GM18873 (cell line): ENCODE measurements around the gene VMAC.
"Not testable (repeated sequence)": the region's sequence is repeated elsewhere in the genome, so short reads cannot be mapped to it uniquely, and the experiment has no call there.

Source experiments
- ATAC-seq: cut with Tn5 transposase; IDR thresholded peaks from one replicate; pipeline ENCODE4 v1.9.1; 2021; ENCODE audit warnings: mild to moderate bottlenecking, moderate library complexity, moderate number of reproducible peaks; ENCODE audit not compliant: unreplicated experiment, low FRiP score

Gene VMAC, protein sequence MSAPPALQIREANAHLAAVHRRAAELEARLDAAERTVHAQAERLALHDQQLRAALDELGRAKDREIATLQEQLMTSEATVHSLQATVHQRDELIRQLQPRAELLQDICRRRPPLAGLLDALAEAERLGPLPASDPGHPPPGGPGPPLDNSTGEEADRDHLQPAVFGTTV

DNA sequence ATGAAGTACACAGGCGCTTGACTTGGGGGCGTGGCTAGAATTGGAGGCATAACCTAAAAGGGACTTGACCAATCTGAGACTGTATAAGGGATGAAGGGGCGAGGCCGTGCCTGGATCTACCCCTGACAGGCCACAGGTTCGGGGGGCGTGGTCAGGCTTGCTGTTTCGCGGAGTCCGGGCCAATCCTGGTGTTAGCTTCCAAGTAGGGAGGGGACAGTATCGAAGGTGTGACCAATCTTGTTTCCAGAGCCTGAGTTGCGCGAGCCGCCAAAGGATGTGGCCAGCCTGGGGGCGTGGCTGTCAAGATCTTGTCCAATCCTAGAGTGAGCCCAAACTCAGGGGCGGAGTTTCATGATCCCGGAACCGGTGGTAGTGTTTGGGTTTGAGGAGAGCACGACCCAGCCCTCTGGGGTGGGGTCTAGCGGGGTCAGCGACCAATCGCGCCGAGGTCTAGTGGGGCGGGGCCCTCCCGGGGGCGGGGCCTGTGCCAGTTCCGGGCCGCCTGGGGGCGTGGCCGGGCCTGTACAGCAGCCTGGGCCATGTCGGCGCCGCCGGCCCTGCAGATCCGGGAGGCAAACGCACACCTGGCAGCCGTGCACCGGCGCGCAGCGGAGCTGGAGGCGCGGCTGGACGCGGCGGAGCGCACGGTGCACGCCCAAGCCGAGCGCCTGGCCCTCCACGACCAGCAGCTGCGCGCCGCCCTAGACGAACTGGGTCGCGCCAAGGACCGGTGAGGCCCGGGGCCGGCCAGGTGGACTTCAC is at the start of gene VMAC:
Gene VMAC, plus strand, starts transcription at position 521 of the 762 bp plus-strand sequence. Its CDS starts 19 bp downstream, at position 540.
- ATAC-seq, result peak; percentile 82

DNA sequence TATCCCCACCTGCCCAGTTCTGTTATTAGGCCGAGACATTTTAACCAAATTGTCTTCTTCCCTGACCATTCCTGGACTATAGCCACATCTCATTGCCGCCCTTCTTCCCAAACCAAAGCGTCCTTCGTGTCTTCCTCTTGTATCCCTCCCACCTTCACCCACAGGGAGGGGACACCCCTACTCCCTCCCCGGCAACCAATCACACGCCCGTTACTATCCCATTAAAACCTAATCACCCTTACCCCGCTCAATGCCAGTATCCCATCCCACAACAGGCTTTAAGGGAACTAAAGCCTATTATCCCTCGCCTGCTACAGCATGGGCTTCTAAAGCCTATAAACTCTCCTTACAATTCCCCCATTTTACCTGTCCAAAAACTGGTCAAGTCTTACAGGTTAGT is 49.5 kb upstream of the VMAC start:
- ATAC-seq, result not testable (repeated sequence)

DNA sequence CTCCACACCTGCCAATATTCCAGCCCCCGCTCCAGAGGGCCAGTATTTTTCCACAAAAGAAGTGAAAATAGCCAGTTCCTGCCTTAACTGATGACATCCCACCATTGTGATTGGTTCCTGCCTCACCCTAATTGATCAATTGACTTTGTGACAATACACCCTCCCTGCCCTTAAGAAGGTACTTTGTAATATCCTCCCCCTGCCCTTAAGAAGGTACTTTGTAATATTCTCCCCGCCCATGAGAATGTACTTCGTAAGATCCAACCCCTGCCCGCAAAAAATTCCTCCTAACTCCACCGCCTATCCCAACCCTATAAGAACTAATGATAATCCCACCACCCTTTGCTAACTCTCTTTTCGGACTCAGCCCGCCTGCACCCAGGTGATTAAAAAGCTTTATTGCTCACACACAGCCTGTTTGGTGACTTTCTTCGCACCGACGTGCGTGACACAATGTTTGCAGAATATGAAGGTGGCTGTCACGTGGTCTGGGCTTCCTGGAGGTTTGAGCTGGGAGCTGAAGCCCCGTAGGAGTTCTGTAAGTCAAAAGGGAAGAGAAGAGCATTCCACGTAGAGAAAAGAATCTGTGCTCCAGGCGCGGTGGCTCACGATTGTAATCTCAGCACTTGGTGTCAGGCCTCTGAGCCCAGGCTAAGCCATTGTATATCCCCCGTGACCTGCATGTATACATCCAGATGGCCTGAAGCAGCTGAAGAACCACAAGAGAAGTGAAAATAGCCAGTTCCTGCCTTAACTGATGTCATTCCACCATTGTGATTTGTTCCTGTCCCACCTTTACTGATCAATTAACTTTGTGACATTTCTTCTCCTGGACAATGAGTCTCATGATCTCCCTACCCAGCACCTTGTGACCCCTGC is 47.2 kb upstream of the VMAC start:
- no peak for ATAC-seq

DNA sequence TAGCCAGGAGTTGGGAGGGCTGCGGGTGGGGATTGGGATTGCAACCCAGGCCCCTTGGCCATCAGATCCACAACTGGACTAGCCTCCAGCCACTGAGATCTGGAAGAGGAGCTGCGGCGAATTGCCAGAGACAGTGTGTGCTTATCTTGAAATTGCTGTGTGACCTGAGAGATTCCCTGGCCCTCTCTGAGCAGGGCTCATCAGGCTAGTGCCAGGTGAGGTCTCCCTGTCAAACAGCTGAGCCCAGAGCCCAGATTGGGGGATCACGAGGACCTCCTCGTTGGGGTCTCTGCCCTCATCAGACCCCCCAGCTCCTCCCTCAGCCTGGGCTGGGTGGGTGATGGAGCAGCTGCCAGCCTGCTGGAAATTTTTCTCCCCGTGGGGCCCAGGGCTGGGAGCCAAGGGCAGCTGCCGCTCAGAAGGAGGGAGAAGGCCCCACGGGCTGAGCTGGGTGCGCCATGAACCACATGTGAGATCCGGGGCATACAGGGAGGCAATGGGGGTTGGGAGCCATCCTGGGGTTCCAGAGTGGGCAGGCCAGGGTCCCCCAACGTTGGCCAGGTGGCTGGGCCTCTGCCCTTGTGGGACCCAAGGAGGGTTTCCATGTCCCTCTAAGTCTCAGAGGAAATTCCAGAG is 41.5 kb upstream of the VMAC start:
- no peak for ATAC-seq

DNA sequence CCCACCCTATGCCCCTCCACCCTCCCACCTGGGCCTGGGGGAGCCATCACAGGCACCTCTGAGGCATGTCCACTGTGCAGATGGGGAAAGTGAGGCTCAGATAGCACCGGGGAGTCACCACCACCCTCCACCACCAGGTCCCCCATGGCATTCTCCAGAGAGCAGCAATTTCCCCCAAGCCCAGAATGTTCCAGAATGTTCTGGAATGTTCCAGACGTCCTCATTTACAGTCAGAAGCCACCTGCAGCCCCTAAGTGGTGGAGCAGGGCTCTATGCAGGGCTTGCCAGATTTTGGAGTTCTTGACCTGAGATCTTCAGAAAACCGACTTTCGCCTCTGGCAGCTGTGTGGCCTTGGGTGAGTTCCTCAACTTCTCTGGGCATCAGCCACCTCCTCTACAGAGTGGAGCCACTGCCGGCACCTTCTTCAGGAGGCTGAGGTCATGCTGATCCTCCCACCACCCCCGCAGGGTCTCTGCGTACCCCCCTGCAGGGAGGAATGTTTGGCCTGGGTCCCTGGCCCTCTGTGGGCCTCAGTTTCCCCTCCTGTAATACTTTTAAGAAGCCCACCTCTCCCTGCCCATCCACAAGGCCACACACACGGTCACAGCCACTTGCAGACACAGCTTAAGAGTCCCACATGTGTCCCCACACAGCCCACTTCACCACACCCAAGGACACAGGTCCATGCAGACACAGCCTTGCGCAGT is 40.5 kb upstream of the VMAC start:
- ATAC-seq, result no peak

DNA sequence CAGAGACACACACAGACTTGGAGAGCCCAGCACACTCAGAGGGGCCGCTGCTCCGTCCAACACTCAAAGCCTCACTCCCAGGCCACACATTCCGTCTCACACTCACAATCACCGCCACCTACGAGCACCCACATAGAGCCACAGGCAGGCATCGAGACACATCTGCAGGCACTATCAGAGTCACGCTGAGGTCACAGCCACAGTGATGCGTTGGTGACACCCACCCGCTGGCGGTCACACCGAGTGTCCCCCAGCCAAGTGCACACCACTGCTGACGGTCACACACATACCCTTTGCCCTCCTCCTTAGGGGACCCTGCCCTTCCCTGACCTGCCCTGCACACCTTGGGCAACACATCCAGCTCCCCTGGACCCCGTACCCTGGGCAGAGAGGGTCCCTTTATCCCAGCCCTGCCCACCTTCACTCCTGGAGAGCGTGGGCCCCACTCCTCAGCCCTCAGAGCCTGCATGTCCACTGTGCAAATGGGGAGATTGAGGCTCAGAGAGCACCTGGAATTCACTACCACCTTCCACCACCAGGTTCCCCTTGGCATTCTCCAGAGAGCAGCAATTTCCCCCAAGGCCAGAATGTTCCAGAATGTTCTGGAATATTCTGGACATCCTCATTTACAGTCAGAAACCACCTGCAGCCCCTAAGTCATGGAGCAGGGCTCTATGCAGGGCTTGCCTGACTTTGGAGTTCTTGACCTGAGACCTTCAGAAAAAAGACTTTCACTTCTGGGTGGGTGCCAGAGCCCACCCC is 39.8 kb upstream of the VMAC start:
- no peak for ATAC-seq

DNA sequence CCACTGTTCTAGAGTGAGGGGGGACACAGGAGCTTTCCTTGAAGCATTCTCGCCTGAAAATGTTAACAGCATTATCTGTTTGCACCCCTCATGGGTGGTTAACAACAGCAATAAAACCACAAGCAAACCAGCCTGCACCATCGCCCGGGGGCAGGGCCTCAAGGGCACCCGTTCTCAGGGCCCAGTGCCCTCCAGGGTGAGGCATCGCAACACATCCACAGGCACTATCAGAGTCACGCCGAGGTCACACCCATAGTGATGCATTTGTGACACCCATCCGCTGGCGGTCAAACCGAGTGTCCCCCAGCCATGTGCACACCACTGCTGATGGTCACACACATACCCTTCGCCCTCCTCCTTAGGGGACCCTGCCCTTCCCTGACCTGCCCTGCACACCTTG is 38.9 kb upstream of the VMAC start:
- no peak for ATAC-seq

DNA sequence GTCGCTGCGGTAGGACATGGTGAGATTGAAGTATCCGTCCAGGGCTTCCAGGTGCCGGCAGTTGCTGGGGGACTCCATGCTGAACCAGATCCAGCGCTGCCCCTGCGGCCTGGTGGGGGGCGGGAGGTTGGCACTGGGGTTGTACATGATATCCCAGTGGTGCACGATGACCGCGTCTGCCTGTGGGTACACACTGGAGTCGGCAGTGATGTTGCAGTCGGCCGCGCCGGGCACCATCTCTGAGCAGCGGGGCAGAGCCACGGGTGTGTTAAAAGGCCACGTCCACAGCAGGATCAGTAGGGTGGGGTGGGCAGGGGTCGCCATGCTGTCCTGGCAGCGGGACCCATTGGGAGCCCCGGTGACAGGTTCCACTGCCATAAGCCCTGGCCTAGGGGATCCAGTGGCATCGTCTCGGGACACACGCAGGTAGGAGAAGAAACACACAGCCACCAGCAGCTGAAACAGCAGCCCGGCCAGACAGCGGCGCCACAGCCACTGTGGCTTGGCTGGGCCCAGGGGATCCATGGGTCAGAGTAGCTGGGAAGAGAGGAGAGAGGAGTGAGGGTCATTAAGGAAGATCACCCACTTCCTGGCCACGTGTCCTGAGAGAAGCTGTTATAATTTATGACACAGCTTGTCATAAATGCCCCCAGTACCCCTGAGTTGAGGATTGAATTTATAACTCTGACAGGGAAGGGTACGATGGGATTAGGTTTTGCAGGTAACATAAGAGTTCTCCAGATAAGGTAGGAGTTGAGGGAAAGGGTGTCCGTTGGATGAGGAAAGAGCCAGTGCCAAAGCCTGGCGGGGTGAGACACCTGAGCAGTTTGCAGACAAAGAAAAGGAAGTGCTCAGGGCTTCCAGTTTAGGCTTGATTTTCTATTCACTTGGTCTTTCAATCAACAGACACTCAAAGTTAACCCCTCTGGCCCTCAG is 37.2 kb upstream of the VMAC start:
- no peak for ATAC-seq

DNA sequence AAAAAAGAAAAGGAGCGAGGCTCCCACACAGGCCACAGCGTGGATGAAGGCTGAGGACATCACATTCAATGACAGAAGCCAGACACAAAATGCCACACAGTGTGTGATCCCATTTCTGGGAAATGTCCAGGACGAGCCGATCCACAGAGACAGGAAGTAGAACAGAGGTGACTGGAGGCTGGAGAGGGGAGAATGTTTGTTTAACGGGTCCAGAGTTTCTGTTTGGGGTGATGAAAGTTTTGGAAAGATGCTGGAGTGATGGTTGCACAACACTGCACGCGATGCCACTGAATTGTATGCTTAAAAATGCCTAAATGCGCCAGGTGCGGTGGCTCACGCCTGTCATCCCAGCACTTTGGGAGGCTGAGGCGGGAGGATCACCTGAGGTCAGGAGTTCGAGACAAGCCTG is 33.7 kb upstream of the VMAC start:
- no peak for ATAC-seq

DNA sequence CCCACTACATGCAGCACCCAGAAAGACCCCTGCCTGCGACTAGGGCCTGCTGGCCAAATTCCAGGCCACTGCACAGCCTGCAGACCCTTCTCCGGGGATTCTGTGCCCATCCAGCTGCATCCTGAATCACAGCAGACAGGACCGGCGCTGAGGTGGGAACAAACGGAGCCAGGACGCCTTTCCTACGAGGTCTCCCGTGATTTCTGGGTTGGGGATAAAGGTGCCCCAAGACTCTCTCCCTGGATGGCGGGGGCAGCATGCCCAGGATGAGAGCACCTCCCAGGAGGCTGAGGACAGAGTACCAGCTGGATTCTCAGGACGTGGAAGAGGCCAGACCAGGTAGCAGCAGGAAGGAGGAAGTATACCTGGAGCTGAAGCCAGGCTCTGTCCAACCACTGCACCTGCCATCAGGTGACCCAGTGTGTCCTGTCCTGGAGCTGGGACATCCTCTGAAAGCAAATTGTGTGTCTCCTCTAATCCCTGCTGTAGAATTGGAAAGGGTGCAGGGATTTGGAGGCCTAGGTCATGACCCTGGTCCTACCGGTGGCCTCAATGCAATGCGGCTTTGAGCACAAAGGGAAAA is 31.0 kb upstream of the VMAC start:
- ATAC-seq, result no peak

DNA sequence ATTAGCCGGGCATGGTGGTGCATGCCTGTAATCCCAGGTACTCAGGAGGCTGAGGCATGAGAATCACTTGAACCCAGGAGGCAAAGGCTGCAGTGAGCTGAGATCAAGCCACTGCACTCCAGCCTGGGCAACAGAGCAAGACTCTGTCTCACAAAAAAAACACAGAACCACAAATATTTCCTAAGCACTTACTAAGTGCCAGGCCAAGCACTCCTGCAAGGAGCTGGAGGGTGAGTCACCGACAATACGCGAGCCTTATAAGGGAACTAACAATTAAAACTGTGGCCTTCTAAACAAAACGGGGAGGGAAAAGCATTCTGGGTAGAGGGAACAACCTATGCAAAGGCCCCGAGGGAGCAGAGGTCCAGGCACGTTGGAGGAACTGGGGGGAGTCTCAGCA is 30.2 kb upstream of the VMAC start:
- ATAC-seq, result not testable (repeated sequence)

DNA sequence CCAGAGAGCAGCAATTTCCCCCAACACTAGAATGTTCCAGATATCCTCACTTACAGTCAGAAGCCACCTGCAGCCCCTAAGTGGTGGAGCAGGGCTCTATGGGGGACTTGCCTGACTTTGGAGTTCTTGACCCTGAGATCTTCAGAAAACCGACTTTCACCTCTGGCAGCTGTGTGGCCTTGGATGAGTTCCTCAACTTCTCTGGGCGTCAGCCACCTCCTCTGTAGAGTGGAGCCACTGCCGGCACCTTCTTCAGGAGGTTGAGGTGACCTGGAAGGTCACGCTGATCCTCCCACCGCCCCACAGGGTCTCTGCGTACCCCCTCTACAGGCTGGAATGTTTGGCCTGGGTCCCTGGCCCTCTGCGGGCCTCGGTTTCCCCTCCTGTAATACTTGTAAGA is 27.2 kb upstream of the VMAC start:
- ATAC-seq, result no peak

DNA sequence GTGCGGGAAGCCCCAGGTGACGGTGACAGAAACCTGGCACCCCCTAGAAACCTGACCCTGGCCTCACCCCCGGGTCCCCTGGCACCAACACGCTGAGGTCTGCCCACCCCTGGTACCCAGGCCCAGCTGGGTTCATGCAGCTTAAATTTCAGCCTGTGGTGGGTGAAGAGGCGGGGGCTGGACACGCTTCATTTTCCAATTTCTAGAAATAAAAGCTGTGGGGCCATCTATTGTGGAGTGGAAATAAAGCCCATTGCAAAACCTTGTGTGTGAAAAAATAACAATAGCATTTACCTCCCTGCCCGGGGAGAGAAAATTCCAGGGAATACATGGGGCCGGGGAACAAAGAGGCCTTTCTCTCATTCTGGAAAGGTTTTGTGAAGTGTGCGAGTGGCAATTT is 26.8 kb upstream of the VMAC start:
- no peak for ATAC-seq

DNA sequence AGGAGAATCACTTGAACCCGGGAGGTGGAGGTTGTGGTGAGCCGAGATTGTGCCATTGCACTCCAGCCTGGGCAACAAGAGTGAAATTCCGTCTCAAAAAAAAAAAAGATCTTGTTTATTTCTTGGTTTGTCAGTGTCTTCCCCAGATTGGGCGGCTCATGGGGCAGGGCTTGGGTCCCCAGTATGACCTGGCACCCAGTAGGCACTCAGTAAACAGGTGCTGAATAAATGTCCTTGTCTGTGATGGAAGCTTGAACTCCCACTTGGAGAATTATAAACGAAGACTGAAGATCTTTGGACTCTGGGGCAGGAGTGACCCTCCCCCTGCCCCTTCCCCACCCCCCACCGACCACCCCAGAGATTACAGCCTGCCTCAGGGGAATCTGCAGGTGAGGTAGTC is 24.5 kb upstream of the VMAC start:
- ATAC-seq, result no peak

DNA sequence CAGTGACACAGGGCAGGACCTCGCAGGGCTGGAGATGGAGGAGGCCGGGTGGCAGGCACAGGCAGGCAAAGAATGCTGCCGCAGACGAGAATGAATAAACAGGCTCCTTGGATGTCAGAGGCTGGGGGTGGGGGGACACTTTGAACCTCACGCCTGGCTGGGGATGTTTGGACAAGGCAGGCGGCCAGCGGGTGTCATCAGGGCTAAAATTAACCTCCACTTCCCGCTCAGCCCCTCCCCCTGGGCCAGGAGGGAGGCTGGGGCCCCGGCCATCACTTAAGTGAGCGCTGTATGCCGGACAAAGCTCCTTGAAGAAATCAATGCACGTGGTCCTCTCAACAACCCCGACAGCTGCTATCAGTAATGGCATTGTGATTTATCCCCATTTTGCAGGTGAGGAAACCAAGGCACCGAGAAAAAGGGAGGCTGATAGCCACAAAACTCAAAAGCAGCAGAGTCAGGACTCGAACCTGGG is 24.0 kb upstream of the VMAC start:
- no peak for ATAC-seq

DNA sequence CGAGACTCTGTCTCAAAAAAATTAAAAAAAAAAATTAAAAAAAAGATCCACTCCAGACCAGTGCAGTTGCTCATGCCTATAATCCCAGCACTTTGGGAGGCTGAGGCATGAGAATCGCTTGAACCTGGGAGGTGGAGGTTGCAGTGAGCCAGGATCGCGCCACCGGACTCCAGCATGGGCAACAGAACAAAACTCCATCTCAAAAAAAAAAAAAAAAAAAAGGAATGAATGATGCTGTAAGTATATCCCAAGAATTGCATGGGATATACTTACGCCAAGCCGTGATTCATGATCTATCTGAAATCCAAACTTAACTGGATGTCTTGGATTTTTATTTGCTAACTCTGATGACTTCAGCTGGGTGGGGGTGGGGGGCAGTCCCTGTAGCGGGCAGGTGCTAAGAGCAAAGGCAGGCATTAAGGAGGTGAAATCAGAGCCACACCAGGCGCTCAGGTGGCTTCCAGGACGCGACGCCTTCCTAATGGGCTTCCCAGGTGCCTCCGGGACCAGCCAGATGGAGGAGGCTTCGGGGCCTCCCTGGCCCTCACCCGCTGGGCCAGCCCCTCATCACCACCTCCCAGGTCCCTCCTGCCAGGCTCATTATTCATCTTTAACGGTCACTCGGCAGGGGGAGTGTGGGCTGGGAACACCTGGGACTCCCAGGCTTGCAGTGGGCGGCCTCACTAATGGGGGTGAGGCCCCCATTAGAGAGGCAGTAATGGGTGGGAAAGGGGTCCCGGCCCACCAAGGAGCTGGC is 23.0 kb upstream of the VMAC start:
- ATAC-seq, result no peak

DNA sequence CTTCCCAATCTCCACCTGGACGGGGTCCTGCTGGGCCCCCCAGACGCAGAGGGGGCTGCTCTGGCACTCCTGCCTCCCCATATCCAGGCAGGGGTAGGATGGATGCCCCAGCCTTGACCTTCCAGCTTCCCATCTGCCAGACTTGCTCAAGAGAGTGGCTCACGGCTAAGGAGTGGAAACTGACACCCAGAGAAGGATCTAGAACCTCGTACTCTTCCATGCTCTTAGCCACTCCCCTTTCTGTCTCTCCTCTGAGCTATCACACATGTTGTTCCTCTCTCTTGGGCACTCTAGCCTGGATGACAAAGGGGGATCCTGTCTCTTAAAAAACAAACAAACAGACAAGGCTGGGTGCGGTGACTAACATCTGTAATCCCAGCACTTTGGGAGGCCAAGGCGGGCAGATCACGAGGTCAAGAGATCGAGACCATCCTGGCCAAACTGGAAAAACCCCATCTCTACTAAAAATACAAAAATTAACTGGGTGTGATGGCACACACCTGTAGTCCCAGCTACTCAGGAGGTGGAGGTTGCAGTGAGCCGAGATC is 22.2 kb upstream of the VMAC start:
- ATAC-seq, result no peak
